ENCODE results near the gene CACNG4.

Gene CACNG4

DNA sequence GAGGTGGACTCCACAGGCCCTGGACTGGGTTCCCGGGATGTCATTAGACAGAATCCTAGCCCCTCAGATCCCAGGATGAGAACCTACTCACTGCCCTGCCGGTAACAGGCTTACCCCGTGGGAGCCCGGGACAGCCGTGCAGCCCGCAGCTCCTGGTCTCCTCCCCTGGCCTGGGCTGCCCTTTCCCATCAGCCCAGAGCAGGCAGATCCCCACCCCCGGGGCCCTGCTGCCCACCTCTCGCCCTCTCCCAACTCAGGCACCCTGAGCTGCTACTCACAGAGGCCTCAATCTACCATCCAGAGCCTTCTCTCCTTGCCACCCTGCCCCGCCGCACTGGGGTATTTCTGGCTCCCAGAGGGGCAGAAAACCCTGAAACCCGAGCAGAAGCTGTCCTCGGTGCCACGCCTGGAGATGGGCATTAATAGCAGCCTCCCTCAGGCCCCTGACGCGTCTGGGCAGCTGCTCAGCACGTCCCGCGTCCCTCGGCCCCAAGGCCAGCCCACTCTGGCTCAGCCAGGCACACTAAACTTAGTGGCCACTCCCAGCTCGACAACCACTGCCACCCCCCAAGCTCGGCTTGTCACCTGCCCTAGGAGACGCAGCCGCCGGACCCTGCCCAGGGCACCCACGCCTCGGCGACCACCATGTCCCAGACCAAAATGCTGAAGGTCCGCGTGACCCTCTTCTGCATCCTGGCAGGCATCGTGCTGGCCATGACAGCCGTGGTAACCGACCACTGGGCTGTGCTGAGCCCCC, 79.7 kb downstream of the CACNG4 start, which contains the start of gene CACNG1:
Gene CACNG1, plus strand, starts transcription at position 539 of the 757 bp plus-strand sequence. Its CDS starts 107 bp downstream, at position 646.
- no peak for DNase-seq

- DNase-seq: no peak
These were observed 80.4 kb downstream of the CACNG4 start for GRCh38 chr17:67044940-67045339.

- no peak for DNase-seq
These were observed 81.9 kb downstream of the CACNG4 start for GRCh38 chr17:67046398-67046797.

DNA sequence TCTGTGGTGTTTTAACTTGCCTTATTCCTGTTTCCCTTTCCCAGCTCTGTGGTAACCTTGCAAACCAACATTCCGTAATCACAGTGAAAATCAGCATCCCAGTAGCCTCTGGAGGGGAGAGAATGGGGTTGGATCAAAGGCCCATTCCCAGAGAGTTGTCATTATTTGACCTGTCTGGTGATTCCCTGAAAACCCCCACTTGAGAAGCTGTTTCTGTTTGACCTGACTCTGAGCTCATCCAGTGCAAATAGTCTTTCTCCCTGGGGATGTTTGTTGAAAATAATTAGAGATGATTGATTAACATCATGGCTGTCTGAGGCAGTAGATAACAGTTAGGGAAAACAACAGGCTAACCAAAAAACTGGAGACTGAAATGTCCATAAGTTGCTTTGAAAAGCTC, 82.9 kb downstream of the CACNG4 start:
- DNase-seq: no peak

GRCh38 chr17:67049025-67049739, 84.7 kb downstream of the CACNG4 start:
- DNase-seq: no peak

- DNase-seq: no peak
These were observed 85.6 kb downstream of the CACNG4 start for GRCh38 chr17:67050066-67050465.

GRCh38 chr17:67050471-67051154, 86.1 kb downstream of the CACNG4 start:
- no peak for DNase-seq

DNA sequence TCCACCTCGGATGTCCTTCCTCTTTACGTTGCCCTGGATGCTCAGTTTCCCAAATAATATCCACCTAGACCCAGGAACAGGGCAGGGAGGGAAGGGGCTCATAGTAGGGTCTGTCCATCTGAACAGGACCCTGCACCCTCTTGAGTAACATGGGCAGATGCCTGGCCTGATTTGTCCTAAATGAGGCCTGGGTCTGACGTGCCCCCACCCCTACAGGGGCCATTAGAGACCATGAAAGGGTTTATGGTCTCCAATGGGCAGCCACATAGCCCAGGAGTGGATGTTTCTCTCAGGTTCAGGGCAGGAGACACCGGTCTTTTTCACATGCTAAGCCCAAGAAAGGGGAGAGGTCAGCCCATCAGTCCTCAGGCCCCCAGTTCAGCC, 86.6 kb downstream of the CACNG4 start:
- DNase-seq: no peak

- no peak for DNase-seq
These were observed 87.3 kb downstream of the CACNG4 start for GRCh38 chr17:67051837-67052236.

DNA sequence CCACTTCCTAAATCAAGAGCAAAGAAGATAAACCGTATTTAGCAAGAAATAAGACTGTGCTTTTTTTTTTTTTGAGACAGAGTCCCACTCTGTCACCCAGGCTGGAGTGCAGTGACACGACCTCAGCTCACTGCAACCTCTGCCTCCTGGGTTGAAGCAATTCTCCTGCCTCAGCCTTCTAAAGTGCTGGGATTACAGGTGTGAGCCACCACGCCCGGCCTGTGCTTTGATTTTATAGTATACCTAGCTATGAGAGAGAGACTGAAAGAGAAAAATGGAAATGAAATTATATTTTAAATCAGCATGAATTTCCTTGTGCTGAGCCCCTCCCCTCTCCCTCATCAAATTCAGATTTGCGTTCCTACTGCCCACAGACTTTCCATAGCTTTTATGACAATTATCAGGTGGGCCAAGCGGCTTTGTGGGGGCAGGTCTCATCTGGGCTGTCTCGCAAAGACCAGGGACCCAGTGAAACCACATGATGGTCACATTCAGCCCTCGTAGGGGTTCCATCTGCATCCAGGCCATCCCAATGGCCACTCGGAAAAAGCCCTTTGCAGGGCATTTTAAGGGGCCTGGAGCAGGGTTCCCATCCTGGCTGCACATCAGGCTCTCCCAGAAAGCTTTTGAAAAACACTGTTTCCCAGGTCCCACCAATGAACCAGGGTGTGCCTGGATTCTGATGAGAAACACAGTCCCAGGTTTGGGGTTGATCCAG, 88.4 kb downstream of the CACNG4 start:
- no peak for DNase-seq

GRCh38 chr17:67053438-67054000, 89.0 kb downstream of the CACNG4 start:
- no peak for DNase-seq

DNA sequence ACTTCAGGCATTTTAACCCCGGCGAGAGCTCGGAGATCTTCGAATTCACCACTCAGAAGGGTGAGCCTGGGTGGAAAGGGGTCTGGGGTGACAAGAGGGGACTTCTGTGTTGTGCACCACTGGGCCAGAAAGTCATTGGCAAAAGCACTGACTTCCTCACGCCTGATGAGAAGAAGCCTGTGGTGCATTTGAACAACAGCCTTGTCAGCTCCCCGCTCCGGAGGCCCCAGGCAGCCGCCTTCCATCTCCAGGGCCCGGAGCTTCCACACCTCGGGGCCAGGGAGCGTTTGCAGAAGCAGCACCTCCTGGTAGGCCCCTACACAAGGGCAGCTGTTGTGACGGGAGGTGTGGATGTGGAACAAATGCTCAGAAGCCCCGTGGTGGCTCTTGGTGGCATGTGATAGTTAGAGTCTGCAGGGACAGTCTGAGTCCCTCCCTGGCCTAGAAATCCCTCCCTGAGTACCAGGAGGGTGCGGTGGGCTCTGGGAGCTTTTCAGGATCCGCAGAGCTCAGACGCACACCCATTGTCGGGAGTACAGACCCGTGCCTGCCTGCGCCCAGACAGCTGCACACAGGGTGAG, 89.6 kb downstream of the CACNG4 start:
- DNase-seq: no peak

DNA sequence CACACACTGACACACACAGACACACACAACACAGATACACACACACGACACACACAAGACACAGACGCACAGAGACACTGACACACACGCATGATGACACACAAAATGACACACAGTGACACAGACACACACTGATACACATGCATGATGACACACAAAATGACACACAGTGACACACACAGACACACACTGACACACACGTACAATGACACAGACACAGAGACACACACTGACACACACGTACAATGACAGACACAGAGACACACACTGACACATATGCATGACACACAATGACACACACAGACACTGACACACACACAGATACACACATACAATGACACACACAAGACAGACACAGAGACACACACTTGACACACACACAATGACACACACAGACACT, 90.1 kb downstream of the CACNG4 start:
- DNase-seq: no peak

DNA sequence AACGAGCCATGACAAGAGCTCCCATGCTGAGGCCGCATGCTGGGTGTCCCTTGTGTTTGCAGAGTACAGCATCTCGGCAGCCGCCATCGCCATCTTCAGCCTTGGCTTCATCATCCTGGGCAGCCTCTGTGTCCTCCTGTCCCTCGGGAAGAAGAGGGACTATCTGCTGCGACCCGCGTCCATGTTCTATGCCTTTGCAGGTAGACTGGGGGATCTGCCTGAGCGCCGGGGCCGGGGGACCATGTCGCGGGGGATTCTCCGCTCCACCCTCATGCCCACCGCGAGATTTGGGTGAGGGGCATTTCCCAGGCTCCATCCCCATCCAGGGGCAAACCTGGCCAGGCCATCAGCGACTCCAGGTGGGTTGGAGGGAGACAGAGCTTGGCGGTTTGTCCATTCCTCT, 90.5 kb downstream of the CACNG4 start:
- no peak for DNase-seq

DNA sequence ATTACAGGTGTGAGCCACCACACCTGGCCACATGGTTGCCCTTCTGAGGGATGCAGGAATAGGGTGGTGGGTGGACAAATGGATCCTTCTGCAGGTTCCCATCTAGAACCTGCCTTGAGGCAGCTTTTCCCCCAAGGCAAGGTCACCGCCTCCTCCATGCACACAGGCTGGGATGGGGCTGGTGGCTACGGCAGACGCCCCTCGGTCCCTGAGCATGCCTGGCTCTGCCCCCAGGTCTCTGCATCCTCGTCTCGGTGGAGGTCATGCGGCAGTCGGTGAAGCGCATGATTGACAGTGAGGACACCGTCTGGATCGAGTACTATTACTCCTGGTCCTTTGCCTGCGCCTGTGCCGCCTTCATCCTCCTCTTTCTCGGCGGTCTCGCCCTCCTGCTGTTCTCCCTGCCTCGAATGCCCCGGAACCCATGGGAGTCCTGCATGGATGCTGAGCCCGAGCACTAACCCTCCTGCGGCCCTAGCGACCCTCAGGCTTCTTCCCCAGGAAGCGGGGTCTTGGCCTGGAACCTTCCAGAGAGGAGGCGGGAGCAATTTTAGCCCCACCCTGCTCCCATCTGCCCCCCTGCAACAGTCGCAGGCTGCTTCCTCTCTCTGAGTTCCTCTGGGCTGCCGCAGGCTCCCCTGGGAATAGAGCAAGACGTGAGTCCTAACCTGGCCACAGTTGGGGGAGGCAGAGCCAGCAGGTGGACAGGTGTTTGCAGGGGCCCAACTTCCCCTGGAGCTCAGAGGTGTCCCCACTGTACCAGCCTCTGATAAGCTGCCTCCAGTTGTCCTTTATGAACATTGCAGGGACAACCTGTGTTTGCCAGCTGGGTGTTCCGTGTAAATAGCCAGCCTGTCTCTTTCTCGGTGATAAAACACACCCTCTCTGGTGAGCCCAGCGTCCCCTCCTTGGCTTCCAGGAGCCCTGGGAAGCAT, 91.6 kb downstream of the CACNG4 start:
- no peak for DNase-seq

DNA sequence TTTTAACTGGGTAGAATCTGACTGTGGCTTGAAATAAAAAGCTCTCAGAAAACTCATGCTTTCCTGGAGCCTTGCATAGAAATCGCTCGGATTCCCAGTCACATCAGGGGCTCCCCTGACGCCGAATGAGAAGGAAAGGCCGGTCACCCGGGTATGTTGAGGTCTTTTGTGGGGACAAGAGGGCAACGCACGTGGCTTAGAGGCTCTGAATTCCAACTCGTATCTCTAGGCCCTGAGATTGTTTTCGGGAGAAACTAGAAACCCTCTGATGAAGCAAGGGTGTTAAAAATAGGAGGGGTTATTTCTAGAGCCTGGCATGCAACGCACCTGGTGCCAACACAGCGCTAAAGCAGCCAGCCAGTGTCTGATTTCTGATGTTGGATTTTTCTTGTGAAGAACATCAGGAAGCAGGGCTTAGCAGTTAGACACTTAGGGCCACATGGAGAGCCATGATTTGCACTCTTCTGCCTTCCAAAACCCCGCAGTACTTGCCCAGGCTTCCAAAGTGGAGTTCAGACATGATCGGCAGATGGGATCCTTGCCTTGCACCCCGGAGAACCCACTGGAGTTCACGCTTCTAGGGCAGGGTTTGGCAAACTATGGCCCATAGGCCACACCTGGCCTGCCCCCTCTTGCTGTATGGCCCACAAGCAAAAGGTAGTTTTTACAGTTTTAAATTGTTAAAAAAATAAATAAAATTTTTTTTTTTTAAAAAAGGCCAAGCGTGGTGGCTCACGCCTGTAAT, 92.4 kb downstream of the CACNG4 start:
- no peak for DNase-seq

GRCh38 chr17:67058036-67058435, 93.5 kb downstream of the CACNG4 start:
- no peak for DNase-seq

- DNase-seq: no peak
These were observed 94.9 kb downstream of the CACNG4 start for GRCh38 chr17:67059372-67059771.

GRCh38 chr17:67063141-67063540, 98.6 kb downstream of the CACNG4 start:
- DNase-seq: no peak

DNA sequence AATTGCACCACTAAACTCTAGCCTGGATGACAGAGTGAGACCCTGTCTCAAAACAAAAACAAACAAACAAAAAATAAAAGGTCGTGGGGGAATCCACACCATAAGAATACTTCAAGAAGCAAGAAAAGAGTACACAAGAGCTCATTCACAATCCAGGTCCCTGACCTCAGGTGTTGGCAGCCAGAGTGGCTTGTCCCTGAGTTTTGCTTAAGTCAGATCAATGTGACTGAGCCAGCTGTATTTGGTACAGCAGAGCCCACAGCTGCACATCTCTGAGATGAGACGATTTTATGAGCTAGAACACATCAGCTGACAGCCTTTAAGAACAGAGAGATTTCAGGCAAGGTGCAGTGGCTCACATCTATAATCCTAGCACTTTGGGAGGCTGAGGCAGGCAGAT, 102.2 kb downstream of the CACNG4 start:
- no peak for DNase-seq
